NT2/D1 (cell line): ENCODE measurements around the gene MAGI2.

Experiments used
- DNase-seq: peaks from one replicate; pipeline ENCODE4 v3.0.0-alpha.2; 2011; ENCODE audit warnings: low read depth, low spot score
- H3K27me3 ChIP-seq: 2 replicates; pipeline ENCODE4 v1.6.0; 2011; ENCODE audit warnings: mild to moderate bottlenecking; ENCODE audit not compliant: insufficient read length, insufficient read depth
- H3K36me3 ChIP-seq: 2 replicates; pipeline ENCODE4 v1.6.1; 2011; ENCODE audit warnings: mild to moderate bottlenecking, low read length, mixed read lengths; ENCODE audit not compliant: insufficient read depth, insufficient read length
- H3K4me1 ChIP-seq: 2 replicates; pipeline ENCODE4 v1.5.1; 2011; ENCODE audit not compliant: insufficient read depth, insufficient read length
- H3K4me3 ChIP-seq: 2 replicates; pipeline ENCODE4 v1.5.1; 2011; ENCODE audit warnings: low read depth; ENCODE audit not compliant: insufficient read length
- H3K9ac ChIP-seq: 2 replicates; pipeline ENCODE4 v1.6.0; 2011; ENCODE audit warnings: low read depth; ENCODE audit not compliant: insufficient read length
- H3K9me3 ChIP-seq: 2 replicates; pipeline ENCODE4 v1.5.1; 2011; ENCODE audit warnings: mild to moderate bottlenecking, low read length; ENCODE audit not compliant: insufficient read depth
- SUZ12 ChIP-seq: IDR thresholded peaks from 2 replicates; pipeline ENCODE4 v1.6.1; 2011; ENCODE audit not compliant: insufficient read length, insufficient read depth; ENCODE audit errors: extremely low read depth
- YY1 ChIP-seq: IDR thresholded peaks from 2 replicates; pipeline ENCODE4 v1.6.1; 2011; ENCODE audit not compliant: insufficient read length, insufficient read depth
- ZNF274 ChIP-seq: IDR thresholded peaks from 2 replicates; pipeline ENCODE4 v1.6.1; 2011; ENCODE audit warnings: mild to moderate bottlenecking, low read depth, low read length

Gene MAGI2

DNA sequence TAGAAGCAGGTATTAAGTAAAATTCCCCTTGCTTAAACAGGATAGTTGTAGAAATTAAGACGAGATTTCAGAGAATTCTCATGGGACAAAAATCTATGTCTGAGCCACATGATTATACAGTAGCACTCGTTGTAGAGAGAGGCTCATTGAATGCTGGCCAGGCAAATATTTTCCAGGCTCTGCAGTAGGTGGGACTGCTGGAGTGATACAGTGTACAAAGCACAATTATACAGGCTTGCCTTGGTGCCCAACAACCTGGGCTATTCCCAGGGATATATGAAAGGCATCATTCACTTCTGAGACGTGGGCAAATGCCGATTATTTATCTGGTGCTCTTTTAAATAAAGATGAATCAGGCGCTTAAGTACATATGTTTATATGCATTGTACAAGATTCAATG lies 1274.3 kb downstream of the MAGI2 start:
- DNase-seq = no peak
- H3K36me3 ChIP-seq = no peaks in the 10 kb centered on the region
- H3K27me3 ChIP-seq = no peaks in the 10 kb centered on the region
- H3K4me1 ChIP-seq = no peaks in the 10 kb centered on the region
- H3K4me3 ChIP-seq = no peak overlapping the region
- no peaks in the 10 kb centered on the region for H3K9me3 ChIP-seq
- no peak overlapping the region for H3K9ac ChIP-seq
- TF ChIP-seq SUZ12 (no peak), ZNF274 (no peak)

DNA sequence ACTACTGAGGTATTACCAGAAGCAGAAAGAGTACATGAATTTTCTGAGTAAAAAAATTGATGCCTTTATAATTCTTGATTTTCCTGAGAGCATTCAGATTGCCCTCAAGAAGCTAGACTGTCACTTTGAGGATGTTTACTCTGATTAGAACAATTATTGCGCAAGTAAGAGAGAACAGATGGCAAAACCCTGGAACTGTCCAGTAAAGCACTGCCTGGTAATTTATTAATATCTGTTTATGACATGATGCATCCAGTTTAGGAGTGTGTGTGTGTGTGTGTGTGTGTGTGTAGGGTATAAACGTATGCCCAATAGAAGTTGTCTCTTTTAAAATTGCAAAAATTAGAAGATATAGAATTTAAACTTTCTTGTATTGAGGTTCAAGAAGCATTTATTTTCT lies 1275.1 kb downstream of the MAGI2 start:
- DNase-seq = no peak
- Histone ChIP-seq H3K36me3 (no peaks in the 10 kb centered on the region), H3K4me1 (no peaks in the 10 kb centered on the region), H3K9me3 (no peaks in the 10 kb centered on the region), H3K27me3 (no peaks in the 10 kb centered on the region), H3K9ac (no peak overlapping the region), H3K4me3 (no peak overlapping the region)
- TF ChIP-seq ZNF274 = no peak
- no peak for TF ChIP-seq SUZ12
- TF ChIP-seq YY1 = no peak

GRCh38 chr7:78176171-78176570 lies 1277.3 kb downstream of the MAGI2 start:
- no peak overlapping the region for H3K4me3 ChIP-seq
- TF ChIP-seq SUZ12 (no peak), ZNF274 (no peak), YY1 (no peak)
- no peaks in the 10 kb centered on the region for H3K36me3 ChIP-seq
- no peaks in the 10 kb centered on the region for H3K27me3 ChIP-seq
- H3K4me1 ChIP-seq = no peaks in the 10 kb centered on the region
- no peaks in the 10 kb centered on the region for H3K9me3 ChIP-seq
- no peak overlapping the region for H3K9ac ChIP-seq
- DNase-seq = no peak

DNA sequence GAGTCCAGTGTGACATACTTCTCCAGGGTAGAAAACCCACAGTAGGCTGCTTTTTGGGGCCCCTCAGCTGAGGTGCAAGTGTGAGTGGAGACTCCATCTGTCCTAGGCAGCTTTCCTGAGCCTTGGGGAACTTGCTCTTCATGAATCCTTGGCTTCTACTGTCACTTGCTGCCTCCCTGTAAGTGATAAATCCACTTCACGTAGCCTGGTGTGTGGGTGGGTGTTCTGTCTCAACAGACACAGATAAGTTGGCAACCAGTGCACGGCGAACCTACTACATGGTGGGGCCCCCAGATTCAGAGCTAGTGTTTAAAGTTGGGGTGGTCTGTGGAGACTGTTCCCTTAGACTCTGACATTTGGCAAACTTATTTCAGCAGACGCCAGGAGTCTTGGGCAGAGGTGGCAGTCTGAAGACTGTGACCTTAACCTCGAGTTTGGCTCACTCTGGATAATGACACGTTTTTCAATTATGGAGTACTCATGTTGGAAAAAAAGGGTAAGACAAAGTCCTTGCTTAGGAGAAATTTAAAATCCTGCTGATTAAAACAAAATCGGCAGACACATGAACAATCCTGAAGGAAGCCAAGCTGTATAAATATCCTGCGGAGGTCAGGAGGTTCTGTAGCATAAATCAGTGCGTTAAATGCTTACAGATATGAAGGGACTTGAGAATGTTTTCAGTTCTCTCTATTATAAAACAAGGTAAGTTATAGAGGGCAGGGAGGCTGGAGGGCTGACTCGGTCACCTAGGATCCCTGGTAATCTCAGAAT lies 1278.0 kb downstream of the MAGI2 start:
- Histone ChIP-seq H3K36me3 (no peaks in the 10 kb centered on the region), H3K27me3 (no peaks in the 10 kb centered on the region), H3K4me3 (no peak overlapping the region), H3K4me1 (no peaks in the 10 kb centered on the region), H3K9ac (no peak overlapping the region), H3K9me3 (no peaks in the 10 kb centered on the region)
- no peak for DNase-seq
- no peak for TF ChIP-seq YY1
- TF ChIP-seq SUZ12 = no peak
- TF ChIP-seq ZNF274 = no peak

DNA sequence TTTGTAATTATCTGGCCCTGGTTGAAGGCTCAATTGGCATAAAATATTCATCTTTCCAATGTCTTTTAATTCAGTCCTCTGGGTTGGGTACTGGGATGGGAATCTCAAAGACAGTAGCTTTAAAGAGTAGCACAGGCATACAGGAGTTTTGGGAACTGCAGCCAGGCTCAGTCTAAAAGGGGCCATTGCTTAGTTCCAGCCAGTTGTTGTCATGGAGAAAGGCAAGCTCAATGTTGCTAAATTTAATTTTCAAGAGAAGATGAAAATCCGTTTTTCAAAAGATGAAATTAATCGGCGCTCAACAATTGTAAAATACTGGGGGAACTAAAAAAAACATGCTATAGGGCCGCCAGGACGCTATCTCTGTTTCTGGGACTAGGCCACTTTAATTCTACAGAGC lies 1279.8 kb downstream of the MAGI2 start:
- Histone ChIP-seq H3K36me3 (no peaks in the 10 kb centered on the region), H3K4me3 (no peak overlapping the region), H3K27me3 (no peaks in the 10 kb centered on the region), H3K9me3 (no peaks in the 10 kb centered on the region), H3K9ac (no peak overlapping the region), H3K4me1 (no peaks in the 10 kb centered on the region)
- TF ChIP-seq SUZ12 = no peak
- TF ChIP-seq ZNF274 = no peak
- no peak for TF ChIP-seq YY1
- no peak for DNase-seq

DNA sequence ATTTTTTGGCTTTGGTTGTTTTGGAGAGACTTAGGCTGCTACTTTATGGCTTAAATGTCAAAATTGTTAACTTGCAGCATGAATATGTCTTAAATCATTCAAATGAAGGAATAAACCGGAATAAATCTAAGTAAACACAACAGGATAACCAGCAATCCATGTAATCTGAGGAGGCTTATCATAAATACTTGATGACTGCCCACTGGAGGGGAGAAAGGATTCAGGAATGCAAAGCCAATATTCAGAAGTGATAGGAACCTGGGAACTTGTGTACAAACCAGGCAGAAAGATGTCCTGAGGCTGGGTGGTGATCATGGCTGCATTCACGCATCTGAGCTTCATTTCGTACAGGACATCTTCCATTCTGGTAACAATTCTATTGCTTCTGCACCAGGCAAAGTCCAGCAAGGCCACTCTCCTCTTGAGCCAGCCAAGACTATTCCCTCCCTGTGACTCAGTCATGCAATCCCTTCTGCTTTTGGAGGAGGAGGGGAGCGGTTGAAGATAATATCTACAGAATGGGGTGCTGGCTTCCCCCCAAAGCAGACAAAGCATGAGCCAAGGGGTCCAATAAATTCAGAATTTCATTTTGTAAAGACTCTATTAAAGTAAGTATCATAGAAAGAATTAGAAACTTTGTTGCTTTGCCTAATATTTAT lies 1280.4 kb downstream of the MAGI2 start:
- Histone ChIP-seq H3K9me3 (no peaks in the 10 kb centered on the region), H3K27me3 (no peaks in the 10 kb centered on the region), H3K36me3 (no peaks in the 10 kb centered on the region), H3K9ac (no peak overlapping the region), H3K4me1 (no peaks in the 10 kb centered on the region), H3K4me3 (no peak overlapping the region)
- DNase-seq = no peak
- TF ChIP-seq SUZ12 (no peak), ZNF274 (no peak), YY1 (no peak)

DNA sequence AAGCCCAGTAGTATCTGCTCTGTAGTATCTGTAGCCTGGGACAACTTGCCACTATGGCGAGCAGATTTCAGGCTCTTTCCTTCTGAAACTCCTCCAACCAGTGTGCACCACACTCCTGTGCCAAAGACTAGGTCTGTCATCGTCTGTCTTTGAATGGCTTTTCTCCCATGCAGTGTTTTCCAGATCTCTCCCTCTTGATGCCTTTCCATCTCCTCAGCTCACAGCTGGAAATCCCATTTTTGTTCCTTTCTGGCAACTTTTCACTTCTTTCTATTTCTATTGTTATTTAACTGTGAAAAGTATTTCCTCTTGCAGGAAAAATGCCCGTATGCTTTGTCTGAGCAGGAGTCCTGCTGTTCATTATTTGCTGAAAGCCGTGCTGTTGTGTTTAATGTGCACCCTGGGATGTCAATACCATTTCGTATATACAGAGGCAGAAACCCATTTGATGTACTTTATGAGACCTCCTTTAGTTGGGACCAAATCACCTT lies 1281.2 kb downstream of the MAGI2 start:
- Histone ChIP-seq H3K9me3 (no peaks in the 10 kb centered on the region), H3K36me3 (no peaks in the 10 kb centered on the region), H3K4me3 (no peak overlapping the region), H3K9ac (no peak overlapping the region), H3K27me3 (no peaks in the 10 kb centered on the region), H3K4me1 (no peaks in the 10 kb centered on the region)
- DNase-seq = no peak
- TF ChIP-seq YY1 = no peak
- no peak for TF ChIP-seq SUZ12
- TF ChIP-seq ZNF274 = no peak
